OCI-LY3 (cell line): ENCODE data around the gene JDP2.

Experiments used
- EZH2phosphoT487 ChIP-seq: fragments of 200-600 bp; shearing (Covaris generic); IDR thresholded peaks from 2 replicates; pipeline ENCODE4 v1.6.1; 2018; ENCODE audit warnings: antibody characterized with exemption, mixed run types, low read depth
- TF ChIP-seq, protein P1 (sequence below): fragments of 200-600, 300-600 bp; sonication (generic); IDR thresholded peaks from 2 replicates; pipeline ENCODE4 v1.5.1; 2014; ENCODE audit warnings: antibody characterized with exemption, low read length, low read depth

DNA sequence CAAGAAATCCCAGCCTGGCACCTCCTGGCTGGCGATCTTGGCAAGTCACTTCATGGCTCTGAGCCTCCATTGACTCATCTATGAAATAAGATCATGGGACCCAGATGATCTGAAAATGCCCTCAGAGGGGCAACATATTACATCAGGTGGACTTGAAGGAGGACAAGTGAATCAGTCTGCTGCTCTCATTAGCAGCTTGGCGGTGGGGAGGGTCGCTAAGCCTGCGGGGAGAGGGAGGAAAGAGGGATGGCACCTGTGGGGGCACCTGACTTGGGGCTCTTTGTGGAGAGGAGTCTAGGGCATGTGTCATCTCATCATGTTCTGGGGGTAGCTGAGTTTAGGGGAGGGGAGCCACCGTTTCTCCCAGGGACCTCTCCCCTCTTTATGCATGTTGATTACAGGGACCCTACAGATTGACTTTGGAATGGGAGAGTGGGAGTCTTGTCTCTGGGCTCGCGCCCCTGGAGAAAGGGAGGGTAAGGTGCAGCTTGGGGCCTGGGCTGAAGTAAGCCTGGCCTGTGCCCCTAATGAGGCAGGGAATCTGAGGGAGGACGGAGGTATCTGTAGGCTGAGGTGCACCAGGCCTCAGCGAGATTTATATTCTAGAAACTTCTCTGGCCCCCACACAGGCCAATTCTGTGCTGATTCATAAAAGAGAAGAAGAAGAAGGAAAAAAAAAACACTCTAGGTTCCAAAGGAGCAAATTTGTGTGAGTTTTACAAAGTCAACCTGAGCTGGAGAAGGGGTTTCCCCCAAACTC is 65.2 kb downstream of the JDP2 start:
- TF ChIP-seq, protein P1, sequence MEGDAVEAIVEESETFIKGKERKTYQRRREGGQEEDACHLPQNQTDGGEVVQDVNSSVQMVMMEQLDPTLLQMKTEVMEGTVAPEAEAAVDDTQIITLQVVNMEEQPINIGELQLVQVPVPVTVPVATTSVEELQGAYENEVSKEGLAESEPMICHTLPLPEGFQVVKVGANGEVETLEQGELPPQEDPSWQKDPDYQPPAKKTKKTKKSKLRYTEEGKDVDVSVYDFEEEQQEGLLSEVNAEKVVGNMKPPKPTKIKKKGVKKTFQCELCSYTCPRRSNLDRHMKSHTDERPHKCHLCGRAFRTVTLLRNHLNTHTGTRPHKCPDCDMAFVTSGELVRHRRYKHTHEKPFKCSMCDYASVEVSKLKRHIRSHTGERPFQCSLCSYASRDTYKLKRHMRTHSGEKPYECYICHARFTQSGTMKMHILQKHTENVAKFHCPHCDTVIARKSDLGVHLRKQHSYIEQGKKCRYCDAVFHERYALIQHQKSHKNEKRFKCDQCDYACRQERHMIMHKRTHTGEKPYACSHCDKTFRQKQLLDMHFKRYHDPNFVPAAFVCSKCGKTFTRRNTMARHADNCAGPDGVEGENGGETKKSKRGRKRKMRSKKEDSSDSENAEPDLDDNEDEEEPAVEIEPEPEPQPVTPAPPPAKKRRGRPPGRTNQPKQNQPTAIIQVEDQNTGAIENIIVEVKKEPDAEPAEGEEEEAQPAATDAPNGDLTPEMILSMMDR, result no peak; the same call in 1 of the 2 replicates
- TF ChIP-seq EZH2phosphoT487, result no peak
